Suppressor macrophage treated with lipopolysaccharide for 1 hour (primary cell): Measurements from ENCODE around the gene GSN.

Experiments
- DNase-seq, 3 donors: peaks; one replicate each; pipeline ENCODE4 v3.0.0-alpha.2; 2020 to 2022

The GSN gene

DNA sequence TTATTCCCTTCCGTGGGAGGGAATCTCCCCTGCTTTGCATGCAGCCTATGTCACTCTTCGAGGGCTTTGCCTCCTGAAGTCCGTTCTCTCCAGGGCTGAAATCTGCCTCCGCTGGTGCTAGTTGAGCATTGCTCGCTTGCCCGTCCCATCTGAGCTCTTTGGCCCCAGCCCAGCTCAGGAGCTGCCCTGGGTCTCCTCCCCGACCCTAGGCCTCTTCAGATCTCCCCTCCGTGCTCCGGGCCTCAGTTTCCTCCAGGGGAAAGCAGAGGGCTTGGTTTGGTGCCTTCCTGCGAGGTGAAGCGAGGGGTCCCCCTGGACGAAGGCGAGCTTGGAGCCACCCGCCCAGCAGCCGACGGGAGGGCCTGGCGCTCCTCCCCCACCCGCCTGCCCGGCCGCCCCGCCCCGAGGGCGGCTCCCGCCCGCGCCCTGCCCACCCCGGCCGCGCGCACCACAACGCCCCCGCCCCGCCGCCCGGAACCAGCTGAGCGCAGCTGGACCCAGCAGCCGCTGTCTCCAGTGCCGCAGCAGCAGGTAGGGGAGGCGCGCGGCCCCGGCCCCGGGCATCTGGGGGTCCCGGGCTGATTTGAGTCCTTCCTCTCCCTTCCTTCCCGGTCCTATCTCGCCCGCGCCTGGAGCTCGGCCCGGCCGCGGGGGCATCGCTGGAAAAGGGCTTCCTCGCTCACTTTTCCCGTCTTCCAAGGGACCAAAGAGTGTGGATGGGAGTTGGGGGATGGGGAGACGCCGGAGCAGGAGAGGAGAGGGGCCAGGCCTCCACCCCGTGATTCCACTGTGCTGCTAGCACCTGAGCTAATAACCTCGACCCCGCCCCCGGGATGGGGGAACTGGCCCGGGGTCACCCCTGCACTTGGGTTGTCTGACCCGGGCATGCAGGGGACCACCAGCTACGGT is at the start of gene GSN:
Gene GSN (plus strand): TSS at position 474 of the 909 bp plus-strand sequence. CDS start 33,810 bp downstream, outside the sequence.
- DNase-seq = peak; percentile 47 to 86 (median 72)

DNA sequence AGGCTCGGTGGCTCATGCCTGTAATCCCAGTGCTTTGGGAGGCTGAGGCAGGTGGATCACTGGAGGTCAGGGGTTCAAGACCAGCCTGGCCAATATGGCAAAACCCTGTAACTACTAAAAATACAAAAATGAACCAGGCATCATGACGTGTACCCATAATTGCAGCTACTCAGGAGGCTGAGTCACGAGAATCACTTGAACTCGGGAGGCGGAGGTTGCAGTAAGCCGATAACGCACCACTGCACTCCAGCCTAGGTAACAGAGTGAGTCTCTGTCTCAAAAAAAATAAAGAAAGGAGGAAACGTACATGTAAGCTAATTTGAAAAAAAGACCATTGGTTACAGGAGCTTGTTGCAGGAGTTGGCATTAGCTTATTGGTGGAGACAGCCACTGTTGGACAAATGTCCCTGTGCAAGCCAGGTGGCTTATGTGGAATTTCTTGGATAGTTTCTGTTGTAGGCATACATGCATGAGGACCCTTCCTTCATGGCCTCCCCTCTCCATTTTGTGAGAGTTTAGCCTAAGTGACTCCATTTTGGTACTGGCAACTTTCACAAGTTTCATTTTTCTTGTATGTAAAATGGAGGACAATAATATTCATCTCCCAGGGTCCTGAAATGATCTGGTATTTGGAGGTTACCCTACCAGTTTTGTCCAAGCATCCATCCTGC is 49.5 kb upstream of the GSN start:
- DNase-seq = no peak

DNA sequence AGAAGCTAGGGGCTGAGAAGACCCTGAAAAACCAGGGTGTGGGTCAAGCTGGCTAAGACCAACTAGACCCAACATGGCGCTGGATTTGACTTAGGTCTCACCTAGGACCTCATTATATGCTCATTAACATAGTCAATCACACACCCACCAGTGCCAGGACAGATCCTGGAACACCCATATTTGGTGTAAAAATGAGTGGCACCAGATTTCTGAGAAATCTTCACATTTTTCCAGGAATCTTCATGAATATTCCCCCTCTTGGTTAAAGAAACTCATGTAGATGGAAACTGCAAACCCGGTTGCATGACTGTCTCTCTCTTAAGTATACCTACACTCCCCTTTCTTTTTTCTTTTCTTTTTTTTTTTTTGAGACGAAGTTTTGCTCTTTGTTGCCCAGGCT is 48.4 kb upstream of the GSN start:
- DNase-seq = no peak

DNA sequence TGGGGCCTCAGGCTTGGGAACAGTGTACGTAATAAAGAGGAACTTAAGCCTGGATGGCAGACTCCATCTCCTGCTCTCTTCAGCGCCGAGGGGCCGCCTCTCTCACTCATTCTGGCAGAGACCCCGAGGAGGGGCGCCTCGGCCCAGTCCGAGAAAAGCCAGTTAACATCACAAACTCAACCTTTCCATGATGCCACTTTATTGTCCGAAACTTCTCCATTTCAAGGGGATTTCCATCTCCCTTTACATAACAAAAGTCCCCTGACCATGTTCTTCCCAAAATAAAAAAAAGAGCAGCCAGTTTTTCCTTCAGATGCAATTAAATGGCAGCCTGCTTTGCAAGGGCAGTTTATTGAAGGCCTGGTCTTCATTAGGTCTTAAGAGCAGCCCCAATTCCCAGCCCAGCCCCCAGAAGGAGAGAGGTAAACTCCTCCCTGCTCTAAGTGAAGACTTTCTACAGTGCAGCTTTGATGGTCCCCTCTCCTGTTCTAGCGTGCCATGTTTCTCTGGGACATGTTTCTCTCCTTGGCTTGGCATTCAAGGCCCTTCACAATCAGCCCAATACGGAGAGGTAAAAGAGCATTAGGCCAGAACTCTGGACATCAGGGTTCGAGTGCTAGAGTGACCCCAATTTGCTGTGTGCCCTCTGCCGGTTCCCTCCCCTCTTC is 46.8 kb upstream of the GSN start:
- peak; percentile 79 to 92 (median 83) for DNase-seq

DNA sequence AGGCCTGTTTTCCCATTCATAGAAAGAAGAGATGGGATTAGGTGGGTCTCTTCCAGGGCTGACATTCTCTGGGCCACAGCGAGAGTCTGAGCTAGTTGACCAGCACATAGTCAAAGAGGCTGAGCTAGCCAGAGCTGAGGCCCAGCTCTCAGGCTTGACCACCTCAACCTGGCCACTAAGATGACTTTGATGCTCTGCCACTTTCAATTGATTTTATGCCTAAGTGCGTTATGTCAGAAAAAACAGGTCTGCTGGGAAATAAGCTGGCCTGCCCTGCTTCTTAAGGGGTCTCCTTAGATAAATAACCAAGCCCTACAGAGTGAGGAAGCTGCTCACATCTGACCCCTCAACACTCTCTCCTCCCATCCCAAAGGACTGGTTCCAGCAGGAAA is 46.3 kb upstream of the GSN start:
- no peak for DNase-seq

DNA sequence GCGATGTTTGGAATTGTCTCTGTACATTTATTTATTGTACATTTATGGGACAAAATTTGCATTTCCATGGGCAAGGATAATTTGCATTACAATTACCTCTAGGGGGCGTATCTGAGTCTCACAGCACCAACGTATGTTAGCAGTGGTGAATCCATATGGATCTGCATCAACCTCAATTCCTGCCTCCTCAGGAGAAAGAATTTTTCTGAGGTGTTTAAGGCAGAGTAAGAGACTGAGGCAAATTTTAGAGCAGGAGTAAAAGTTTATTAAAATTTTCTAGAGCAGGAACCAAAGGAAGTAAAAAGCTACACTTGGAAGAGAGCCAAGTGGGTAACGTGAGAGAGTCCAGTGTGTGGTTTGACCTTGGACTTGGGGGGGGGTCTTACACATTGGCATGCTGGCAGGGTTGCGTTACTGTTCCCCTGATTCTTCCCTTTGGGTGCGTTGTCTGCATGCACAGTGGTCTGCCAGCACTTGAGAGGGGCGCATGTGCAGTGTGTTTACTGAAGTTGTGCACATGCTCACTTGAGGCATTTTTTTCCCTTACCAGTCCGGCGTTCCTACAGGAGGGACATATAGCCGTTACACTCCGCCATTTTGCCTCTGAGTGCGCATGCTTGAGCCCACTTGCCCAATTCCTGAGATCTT is 45.3 kb upstream of the GSN start:
- DNase-seq = peak; percentile 65 to 74 (median 69)

DNA sequence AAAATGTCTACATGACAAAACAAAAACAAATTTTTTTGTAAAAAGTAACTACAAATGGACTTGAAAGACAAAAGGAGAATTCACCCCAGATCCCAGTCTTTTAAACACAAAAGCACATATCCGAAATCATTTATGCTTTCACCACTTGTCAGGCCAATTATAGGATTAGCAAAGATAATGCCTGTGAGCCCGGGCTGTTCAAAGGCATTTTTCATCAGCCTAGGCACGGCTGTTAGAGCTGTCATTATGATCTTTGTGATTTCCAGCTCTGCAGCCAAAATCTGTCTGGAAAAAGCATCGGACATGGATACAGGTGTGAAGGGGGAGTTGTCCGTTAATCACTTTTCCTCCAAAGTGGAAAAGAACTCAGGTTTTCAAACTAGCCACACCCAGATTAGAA is 42.7 kb upstream of the GSN start:
- no peak for DNase-seq

DNA sequence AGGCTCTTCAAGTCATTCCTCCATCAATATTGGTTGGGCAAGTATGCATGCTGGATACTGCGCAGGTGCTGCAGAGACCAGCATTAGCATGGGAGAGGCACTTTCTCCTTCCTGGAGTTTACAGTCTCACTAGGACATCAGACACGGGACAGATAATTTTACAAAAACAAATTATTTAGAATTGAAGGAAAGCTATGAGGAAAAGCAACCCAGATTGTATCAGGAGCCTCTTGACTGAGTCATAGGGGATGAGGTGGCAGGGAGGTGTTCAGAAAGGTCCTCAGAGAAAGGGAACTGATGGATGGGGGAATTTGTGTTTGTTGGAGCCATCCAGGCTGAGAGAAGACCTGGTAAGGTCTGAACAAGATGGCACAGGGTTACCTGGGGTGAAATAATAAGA is 41.8 kb upstream of the GSN start:
- peak in 1 of 3 donors; percentile 19 for DNase-seq

DNA sequence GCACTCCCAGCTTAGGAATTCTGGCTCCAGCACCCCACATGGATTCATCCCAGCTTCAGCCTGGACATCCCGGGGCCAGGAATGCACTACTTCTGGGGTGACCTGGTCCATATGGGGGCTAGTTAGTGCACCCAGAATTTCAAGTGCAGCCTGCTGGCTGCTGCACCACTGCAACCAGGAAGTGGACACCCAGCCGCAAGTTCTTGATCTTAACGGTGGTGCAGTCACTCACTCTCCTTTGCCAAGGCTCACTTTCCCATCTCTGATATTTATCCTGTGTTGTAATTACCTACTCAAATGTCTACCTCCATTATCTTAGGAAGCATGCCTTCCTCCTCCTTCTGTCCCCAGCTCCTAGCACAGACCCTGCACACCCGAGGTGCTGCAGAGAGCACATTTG is 40.1 kb upstream of the GSN start:
- no peak for DNase-seq

DNA sequence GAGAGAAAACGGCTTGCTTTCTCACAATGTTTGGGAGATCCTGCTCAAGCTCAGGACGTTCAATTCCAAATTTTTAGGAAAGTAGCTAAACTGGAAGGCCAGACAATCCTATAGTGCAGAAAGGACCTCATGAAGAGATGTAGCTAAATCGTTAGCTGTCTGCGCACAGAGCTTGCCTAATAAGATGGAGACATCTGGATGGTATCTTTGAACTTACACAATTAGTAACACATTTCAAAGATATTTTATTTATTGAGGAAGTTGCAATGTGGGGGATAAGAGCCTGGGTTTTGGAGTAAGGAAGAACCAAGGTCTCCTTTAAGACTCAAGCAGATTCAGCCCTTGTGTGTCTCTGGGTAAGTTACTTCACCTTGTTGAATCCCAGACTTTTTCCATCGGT is 37.7 kb upstream of the GSN start:
- DNase-seq = peak in 1 of 3 donors; percentile 32

DNA sequence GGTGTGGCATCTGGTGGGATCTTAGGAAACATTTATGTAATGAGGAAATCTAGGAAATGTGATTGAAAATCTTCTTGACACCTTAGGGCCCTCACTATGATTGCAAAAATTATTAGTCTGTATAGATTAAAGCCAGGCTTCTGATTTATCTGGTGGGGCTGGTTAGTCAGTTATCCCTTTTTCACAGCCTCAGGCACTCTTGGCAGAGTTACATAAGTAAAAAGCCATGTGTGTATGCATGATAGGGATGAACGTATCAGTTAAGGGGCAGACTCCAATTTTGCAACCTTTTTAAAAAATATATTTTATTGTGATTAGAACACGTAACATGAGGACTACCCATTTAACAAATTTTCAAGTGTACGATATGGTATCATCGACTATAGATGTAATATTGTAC is 35.7 kb upstream of the GSN start:
- DNase-seq = no peak

DNA sequence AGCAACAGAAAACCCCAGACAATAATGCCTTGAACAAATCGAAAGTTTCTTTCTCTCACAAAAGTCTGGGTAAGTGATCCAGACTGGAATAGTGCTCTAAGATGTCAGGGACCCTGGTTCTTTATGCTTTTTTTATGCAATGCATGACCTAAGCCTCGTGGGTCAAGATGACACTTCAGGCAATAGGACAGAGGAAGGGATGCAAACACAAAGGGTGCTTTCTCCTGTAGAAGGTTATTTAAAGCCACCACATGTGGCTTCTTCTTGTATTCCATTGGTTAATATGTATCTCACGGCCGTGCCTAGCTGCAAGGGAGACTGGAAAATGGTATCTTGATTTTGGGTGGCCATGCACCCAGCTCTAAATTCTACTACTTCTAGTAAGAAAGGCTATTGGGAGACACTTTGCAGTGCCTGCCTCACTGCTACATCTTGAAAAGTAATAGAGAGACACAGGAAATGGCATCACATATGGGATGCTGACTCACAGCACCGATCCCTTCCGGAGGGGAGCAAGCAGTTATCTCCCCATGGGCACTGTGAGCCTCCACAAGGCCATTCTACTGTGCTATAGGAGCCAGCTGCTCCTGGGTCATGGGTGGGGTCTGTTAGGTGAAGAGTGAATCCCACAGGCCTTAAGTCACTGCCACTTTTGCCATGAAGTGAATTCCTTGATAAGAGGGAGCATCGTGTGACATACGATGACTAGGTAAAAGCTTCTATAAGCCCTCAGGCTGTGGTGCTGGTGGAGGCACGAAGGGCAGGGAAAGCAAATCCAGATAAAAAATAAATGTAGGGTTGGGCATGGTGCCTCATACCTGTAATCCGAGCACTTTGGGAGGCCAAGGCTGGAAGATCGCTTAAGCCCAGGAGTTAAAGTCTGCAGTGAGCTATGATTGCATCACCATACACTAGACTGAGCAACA is 33.8 kb upstream of the GSN start:
- DNase-seq = peak; percentile 58 to 69 (median 65)

DNA sequence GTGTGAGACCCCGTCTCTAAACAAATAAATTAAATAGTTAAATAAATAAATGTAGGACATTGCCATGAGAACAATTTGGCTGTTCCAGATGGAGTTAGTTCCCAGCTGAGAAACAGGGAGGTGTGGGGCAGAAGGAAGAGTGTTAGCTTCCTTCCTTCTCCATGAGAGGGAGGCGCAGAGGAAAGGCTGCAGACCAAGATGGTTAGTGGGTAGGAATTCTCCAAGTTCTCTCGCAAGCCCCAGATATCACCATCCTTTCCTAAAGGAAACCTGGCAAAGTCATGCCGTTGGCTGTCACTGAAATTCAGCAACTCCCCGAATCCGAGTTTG is 33.2 kb upstream of the GSN start:
- DNase-seq = no peak

DNA sequence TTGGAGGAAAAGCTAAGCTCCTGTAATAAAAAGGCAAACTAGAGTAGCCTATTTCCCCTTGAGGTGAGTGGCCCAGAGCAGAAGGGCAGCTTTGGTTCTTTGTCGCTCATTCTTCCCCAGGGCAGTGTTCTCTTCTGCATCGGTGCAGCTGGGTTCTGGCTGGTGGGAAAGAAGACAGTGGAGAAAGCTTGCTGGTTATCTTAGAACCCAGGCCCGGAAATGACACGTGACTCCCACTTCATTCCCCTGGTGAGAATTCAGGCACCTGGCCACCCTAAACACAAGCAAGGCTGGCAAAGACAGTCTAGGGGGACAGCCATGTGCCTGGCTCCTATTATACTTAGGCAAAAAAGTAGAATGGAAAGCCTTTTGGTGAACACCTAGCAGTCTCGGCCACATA is 32.5 kb upstream of the GSN start:
- DNase-seq = no peak

DNA sequence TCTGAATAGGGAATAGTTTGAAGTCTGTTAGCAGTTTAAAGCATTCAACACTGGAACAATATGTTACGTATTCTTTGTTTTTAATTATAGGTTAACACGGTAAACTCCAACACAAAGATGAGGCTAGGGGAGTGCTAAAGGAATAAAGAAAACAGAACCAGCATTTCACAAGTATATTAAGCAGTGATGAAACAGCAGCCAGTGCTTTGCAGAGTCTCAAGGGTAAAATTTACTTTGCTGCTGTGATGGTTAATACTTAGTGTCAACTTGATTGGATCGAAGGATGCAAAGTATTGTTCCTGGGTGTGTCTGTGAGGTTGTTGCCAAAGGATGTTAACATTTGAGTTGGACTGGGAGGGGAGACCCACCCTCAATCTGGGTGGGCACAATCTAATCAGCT is 30.0 kb upstream of the GSN start:
- no peak for DNase-seq

DNA sequence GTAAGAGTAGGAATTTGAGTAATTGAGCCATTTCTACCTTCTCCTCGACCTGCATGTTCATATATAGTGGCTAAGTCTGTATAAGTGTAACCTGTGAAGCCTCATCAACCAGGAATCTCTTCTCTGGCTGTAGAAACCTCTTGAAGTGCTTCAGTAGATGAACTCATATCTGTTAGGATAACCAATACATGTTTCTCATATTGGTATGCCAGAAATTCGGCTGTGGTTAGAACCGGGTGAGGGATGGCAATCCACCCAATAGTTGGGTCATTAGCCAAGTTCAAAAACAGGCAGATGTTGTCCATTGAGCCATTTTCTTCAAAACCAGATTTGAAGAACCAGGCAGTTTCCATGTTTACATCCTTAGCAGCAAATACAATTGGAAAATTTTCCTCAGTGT is 28.9 kb upstream of the GSN start:
- DNase-seq = no peak

DNA sequence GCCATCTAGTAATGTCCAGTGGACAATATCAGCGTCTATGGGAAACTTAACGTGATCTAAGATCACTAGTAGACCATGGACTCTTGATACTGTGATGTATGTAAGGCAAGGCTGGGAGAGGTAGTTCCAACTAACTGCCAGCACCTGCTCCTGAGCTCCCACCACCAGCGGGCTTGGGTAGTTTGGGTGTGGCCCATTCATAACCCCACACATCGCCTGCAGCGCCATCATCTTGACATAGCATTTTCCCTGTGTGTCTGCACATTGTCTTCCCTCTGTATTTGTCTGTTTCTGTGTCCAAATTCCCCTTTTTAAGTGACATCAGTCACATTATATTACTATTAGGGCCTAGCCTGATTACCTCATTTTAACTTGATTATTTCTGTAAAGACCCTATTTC is 28.1 kb upstream of the GSN start:
- peak in 1 of 3 donors; percentile 38 for DNase-seq

DNA sequence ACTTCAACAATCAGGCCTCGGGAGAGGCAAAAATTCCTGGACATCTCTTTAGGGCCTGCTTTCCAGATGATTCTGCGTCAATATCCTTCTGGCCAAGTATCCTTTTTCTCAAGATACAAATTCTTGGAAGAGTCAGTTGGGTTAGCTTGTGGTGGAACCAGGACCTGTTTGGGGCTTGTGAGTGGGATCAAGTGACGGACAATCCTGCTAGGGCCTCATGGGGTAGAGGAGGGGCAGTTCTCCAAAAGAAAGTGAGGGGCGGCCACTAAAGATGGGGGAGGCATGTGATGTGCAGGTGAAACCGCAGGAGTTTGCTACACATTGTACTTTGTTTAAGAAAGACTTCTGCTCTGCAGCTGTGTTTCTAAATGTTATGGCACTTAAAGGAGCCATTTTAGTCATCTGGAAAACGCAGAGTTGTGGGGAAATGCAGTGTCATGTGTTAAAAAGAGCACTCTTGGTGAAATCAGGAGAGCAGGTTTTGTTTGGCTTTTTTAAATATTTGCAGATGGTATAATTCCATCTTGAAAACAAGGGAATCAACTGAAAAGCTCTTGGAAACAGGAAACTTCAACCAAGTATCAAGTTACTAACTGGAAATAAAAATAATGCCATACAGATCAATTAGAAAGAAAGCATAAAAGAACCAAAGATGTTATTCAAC is 27.4 kb upstream of the GSN start:
- no peak for DNase-seq

DNA sequence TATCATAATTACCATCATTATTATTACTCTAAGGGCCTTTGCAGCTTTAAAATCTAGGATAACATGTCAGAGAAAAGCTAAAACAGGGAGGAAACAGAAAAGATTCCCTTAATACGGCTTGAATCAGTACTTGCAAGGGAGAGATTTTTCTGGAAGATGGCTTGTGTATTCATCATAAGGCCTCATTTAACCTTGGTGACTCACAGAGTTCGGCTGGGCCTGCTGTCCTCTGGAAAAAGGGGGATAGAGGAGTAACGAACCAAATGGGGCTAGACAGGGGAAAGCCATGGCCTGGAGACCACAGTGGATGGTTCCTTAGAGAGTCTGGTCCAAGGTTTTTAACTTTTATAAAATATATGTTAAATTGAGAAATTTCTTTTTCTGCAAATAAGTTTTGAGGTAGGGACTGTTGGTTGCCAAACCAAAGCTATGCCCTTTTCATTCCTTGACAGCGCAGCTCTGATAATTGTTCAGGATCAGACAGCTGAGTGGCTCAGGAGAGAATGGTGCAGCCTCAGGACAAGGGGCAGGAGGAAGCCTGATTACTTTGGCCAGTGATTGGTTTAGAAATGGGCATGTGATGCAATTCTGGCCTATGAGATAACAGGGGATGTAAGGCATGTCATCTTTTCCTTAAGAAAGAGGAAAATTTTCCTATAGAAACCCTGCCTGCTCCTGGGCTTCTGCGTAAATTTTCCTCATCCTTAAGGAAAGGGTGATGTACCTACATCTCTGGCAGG is 25.6 kb upstream of the GSN start:
- DNase-seq = no peak

DNA sequence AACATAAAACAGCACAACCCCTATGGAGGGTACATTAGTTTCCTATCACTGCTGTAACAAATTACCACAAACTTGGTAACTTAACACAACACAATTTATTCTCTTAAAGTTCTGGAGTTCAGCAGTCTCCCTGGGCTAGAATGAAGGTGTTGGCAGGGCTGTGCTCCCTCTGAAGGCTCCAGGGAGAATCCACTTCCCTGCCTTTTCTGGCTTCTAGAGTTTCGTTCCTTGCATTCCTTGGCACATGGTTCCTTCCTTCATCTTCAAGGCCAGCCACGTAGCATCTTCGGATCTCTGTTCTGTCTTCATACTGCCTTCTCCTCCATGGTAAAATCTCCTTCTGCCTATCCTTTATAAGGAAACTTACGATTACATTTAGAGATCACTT is 25.0 kb upstream of the GSN start:
- no peak for DNase-seq
